Naive thymus-derived CD4-positive, alpha-beta T cell (primary cell): Measurements from ENCODE around the gene GPR156. TPM values are rescaled to one million over a fixed set of nuclear protein-coding genes. Genes with fewer than 3 reads are reported as not detected.
"Not testable (repeated sequence)": the region's sequence is repeated elsewhere in the genome, so short reads cannot be mapped to it uniquely, and the experiment has no call there.

Source experiments
- ATAC-seq: fragments of 150-1000 bp; cut with Tn5 transposase; 2 replicates; pipeline ENCODE4 v1.10.0; 2021; ENCODE audit warnings: mild to moderate bottlenecking, moderate library complexity
- CTCF ChIA-PET: fragments of 350-600 bp; sonication (Branson Sonifier 250); formaldehyde crosslinking; loops from one replicate; lab custom pipeline; 2021; ENCODE audit warnings: antibody characterized with exemption; lab: Charles Lee
- POLR2A ChIA-PET: fragments of 350-600 bp; sonication (Branson Sonifier 250); formaldehyde crosslinking; loops from one replicate; lab custom pipeline; 2021; ENCODE audit warnings: antibody characterized with exemption, inconsistent platforms; lab: Charles Lee
- DNase-seq, 9 donors: peaks; one replicate each; pipeline versions ENCODE4 v3.0.0 to v3.0.0-alpha.2; 2020 to 2022; ENCODE audit warnings: mixed read lengths in 1 of 9
- H3K27ac ChIP-seq: one replicate; pipeline ENCODE4 v1.7.0; 2013; ENCODE audit warnings: mild to moderate bottlenecking, low read depth, low read length, moderate library complexity
- H3K27me3 ChIP-seq, 2 donors: one replicate each; pipeline ENCODE4 v1.7.0; 2013; ENCODE audit warnings: low read length in 2 of 2, mild to moderate bottlenecking in 2 of 2, moderate library complexity in 2 of 2; ENCODE audit not compliant: control insufficient read depth in 2 of 2, insufficient read depth in 2 of 2
- H3K36me3 ChIP-seq, 3 experiments: 1 replicate in 2 of 3; 2 replicates in 1 of 3; pipeline ENCODE4 v1.7.0; 2013; ENCODE audit warnings: low read length in 3 of 3, mild to moderate bottlenecking in 3 of 3, moderate library complexity in 1 of 3; ENCODE audit not compliant: insufficient read depth in 3 of 3, control insufficient read depth in 2 of 3
- H3K4me1 ChIP-seq, 2 donors: one replicate each; pipeline ENCODE4 v1.7.0; 2013; ENCODE audit warnings: low read length in 2 of 2, mild to moderate bottlenecking in 2 of 2, moderate library complexity in 1 of 2; ENCODE audit not compliant: control insufficient read depth in 2 of 2, insufficient read depth in 2 of 2
- H3K4me3 ChIP-seq: 2 replicates; pipeline ENCODE4 v1.7.0; 2013; ENCODE audit warnings: mild to moderate bottlenecking, low read length
- H3K9me3 ChIP-seq, 3 experiments: 1 replicate in 2 of 3; 2 replicates in 1 of 3; pipeline ENCODE4 v1.7.0; 2013; ENCODE audit warnings: low read length in 3 of 3; ENCODE audit not compliant: control insufficient read depth in 2 of 3
- H3K27ac Mint-ChIP-seq, 9 donors: one replicate each; pipeline ENCODE4 v1.8.0; 2020 to 2022; ENCODE audit warnings: mixed read lengths in 9 of 9, mild to moderate bottlenecking in 8 of 9, moderate library complexity in 5 of 9, inconsistent platforms in 2 of 9
- H3K27me3 Mint-ChIP-seq, 5 donors: one replicate each; pipeline ENCODE4 v1.8.0; 2021 to 2022; ENCODE audit warnings: mixed read lengths in 5 of 5, mild to moderate bottlenecking in 1 of 5
- H3K36me3 Mint-ChIP-seq, 5 donors: one replicate each; pipeline ENCODE4 v1.8.0; 2020 to 2022; ENCODE audit warnings: mixed read lengths in 5 of 5, mild to moderate bottlenecking in 3 of 5, inconsistent platforms in 1 of 5
- H3K4me1 Mint-ChIP-seq, 7 donors: one replicate each; pipeline ENCODE4 v1.8.0; 2020 to 2022; ENCODE audit warnings: mixed read lengths in 7 of 7, mild to moderate bottlenecking in 3 of 7, inconsistent platforms in 1 of 7
- H3K4me3 Mint-ChIP-seq, 10 donors: one replicate each; pipeline ENCODE4 v1.8.0; 2020 to 2022; ENCODE audit warnings: mild to moderate bottlenecking in 10 of 10, mixed read lengths in 10 of 10, moderate library complexity in 6 of 10, inconsistent platforms in 2 of 10
- H3K9me3 Mint-ChIP-seq, 11 donors: one replicate each; pipeline ENCODE4 v1.8.0; 2020 to 2022; ENCODE audit warnings: mixed read lengths in 11 of 11, mild to moderate bottlenecking in 4 of 11, inconsistent platforms in 1 of 11, moderate library complexity in 1 of 11
- intact Hi-C, 2 donors: fragments of 100-400 bp; cut with micrococcal nuclease; formaldehyde crosslinking; loops; one replicate each; pipeline ENCODE4 v1.15.1; 2023
- polyA plus RNA-seq, 2 donors: library from polyadenylated mRNA; unstranded; fragments of 300-500 nt; fragmentation: Illumina TruSeq; gene quantifications; one replicate each; pipeline ENCODE4 v1.2.3, GENCODE V29; 2021
- total RNA-seq, 6 experiments: library from RNA in 5 of 6; stranded (reverse) in 5 of 6; gene quantifications; 1 replicate in 5 of 6; 2 replicates in 1 of 6; pipeline ENCODE4 v1.2.3 and lab custom pipeline; 2021 to 2026

GPR156 gene
- total and polyA plus RNA-seq, 7 experiments from 2014 or later = 0.27 TPM; not detected in 6

- Histone ChIP-seq H3K9me3 (no peaks in the 10 kb centered on the region), H3K27ac (no peak overlapping the region), H3K36me3 (no peaks in the 10 kb centered on the region), H3K4me1 (no peaks in the 10 kb centered on the region), H3K27me3 (no peaks in the 10 kb centered on the region), H3K4me3 (no peak overlapping the region)
- Mint-ChIP-seq H3K27me3 (peaks cover 0 to 12% (median 0%) of the 10 kb centered on the region in 5 donors), H3K4me1 (peaks cover 0 to 1% (median 0%) of the 10 kb centered on the region in 7 donors), H3K4me3 (no peak overlapping the region), H3K36me3 (no peaks in the 10 kb centered on the region), H3K27ac (no peak overlapping the region), H3K9me3 (no peaks in the 10 kb centered on the region)
- ATAC-seq = no peak
- DNase-seq = no peak
- ChIA-PET CTCF (no interaction called here), POLR2A (no interaction called here)
- intact Hi-C loops = no loop called here
These were observed 122.6 kb downstream of the GPR156 start for GRCh38 chr3:120162400-120162799.

- Mint-ChIP-seq H3K27ac (no peak overlapping the region), H3K36me3 (no peaks in the 10 kb centered on the region), H3K9me3 (peaks cover 0 to 3% (median 0%) of the 10 kb centered on the region in 11 donors), H3K4me1 (peaks cover 0 to 1% (median 0%) of the 10 kb centered on the region in 7 donors), H3K27me3 (peaks cover 0 to 12% (median 0%) of the 10 kb centered on the region in 5 donors), H3K4me3 (no peak overlapping the region)
- intact Hi-C loops = no loop called here
- no peak overlapping the region for H3K4me3 ChIP-seq
- no peak for DNase-seq
- ChIA-PET CTCF (no interaction called here), POLR2A (no interaction called here)
- H3K27me3 ChIP-seq = no peaks in the 10 kb centered on the region
- no peaks in the 10 kb centered on the region for H3K9me3 ChIP-seq
- no peaks in the 10 kb centered on the region for H3K36me3 ChIP-seq
- H3K4me1 ChIP-seq = no peaks in the 10 kb centered on the region
- no peak overlapping the region for H3K27ac ChIP-seq
- no peak for ATAC-seq
These were observed 123.1 kb downstream of the GPR156 start for GRCh38 chr3:120161902-120162301.

- DNase-seq (no peak), ATAC-seq (no peak)
- Mint-ChIP-seq H3K9me3 (peaks cover 6 to 16% (median 10%) of the 10 kb centered on the region in 11 donors), H3K27ac (no peak overlapping the region), H3K4me3 (no peak overlapping the region), H3K4me1 (no peaks in the 10 kb centered on the region), H3K27me3 (peaks cover 0 to 17% (median 8%) of the 10 kb centered on the region in 5 donors), H3K36me3 (peaks cover 3 to 9% (median 6%) of the 10 kb centered on the region in 5 donors)
- Histone ChIP-seq H3K36me3 (no peaks in the 10 kb centered on the region), H3K4me1 (no peaks in the 10 kb centered on the region), H3K4me3 (no peak overlapping the region), H3K9me3 (peaks cover 0 to 7% (median 0%) of the 10 kb centered on the region in 3 experiments), H3K27ac (no peak overlapping the region), H3K27me3 (no peaks in the 10 kb centered on the region)
- ChIA-PET CTCF (interaction anchor here (0.7 kb wide), 1 partner anchor 1750 kb away, joined by 3 read pairs; no protein-coding TSS in a partner anchor), POLR2A (no interaction called here)
- intact Hi-C loops = no loop called here
These were observed 125.0 kb downstream of the GPR156 start for GRCh38 chr3:120160050-120160449.

GRCh38 chr3:120157681-120158080 is 127.3 kb downstream of the GPR156 start:
- POLR2A ChIA-PET = no interaction called here

GRCh38 chr3:120157113-120157512 is 127.9 kb downstream of the GPR156 start:
- CTCF ChIA-PET = no interaction called here
- H3K27me3 ChIP-seq = no peaks in the 10 kb centered on the region
- no peaks in the 10 kb centered on the region for H3K36me3 ChIP-seq
- no peak overlapping the region for H3K4me3 Mint-ChIP-seq
- H3K36me3 Mint-ChIP-seq = peaks cover 3 to 17% (median 9%) of the 10 kb centered on the region in 5 donors
- intact Hi-C loops = no loop called here
- no peak overlapping the region for H3K27ac Mint-ChIP-seq
- H3K4me1 Mint-ChIP-seq = no peaks in the 10 kb centered on the region
- H3K9me3 ChIP-seq = peaks cover 0 to 13% (median 0%) of the 10 kb centered on the region in 3 experiments
- POLR2A ChIA-PET = no interaction called here
- peaks cover 0 to 20% (median 8%) of the 10 kb centered on the region in 5 donors for H3K27me3 Mint-ChIP-seq
- H3K9me3 Mint-ChIP-seq = peaks cover 9 to 34% (median 16%) of the 10 kb centered on the region in 11 donors
- DNase-seq (no peak), ATAC-seq (no peak)
- no peaks in the 10 kb centered on the region for H3K4me1 ChIP-seq
- no peak overlapping the region for H3K27ac ChIP-seq
- H3K4me3 ChIP-seq = no peak overlapping the region

More at GRCh38 chr3:120157681-120158080, 127.3 kb downstream of the GPR156 start:
- Histone ChIP-seq H3K36me3 (no peaks in the 10 kb centered on the region), H3K27ac (no peak overlapping the region), H3K4me1 (no peaks in the 10 kb centered on the region), H3K4me3 (no peak overlapping the region), H3K27me3 (no peaks in the 10 kb centered on the region), H3K9me3 (peaks cover 0 to 13% (median 0%) of the 10 kb centered on the region in 3 experiments)
- ATAC-seq (no peak), DNase-seq (no peak)
- Mint-ChIP-seq H3K4me1 (no peaks in the 10 kb centered on the region), H3K36me3 (peaks cover 3 to 17% (median 9%) of the 10 kb centered on the region in 5 donors), H3K27me3 (peaks cover 0 to 21% (median 8%) of the 10 kb centered on the region in 5 donors), H3K9me3 (peaks cover 9 to 34% (median 16%) of the 10 kb centered on the region in 11 donors), H3K27ac (no peak overlapping the region), H3K4me3 (no peak overlapping the region)
- intact Hi-C loops = no loop called here
- CTCF ChIA-PET = no interaction called here

- no peak overlapping the region for H3K4me3 Mint-ChIP-seq
- POLR2A ChIA-PET = no interaction called here
These were observed 128.3 kb downstream of the GPR156 start for GRCh38 chr3:120156699-120157098.

GRCh38 chr3:120155694-120156093 is 129.3 kb downstream of the GPR156 start:
- H3K4me3 Mint-ChIP-seq, POLR2A ChIA-PET, CTCF ChIA-PET, H3K27me3 ChIP-seq, ATAC-seq, H3K4me1 Mint-ChIP-seq, H3K4me3 ChIP-seq, H3K27ac Mint-ChIP-seq, H3K4me1 ChIP-seq, intact Hi-C loops, DNase-seq, H3K36me3 ChIP-seq, H3K27ac ChIP-seq: not testable (repeated sequence)
- H3K27me3 Mint-ChIP-seq = peaks cover 0 to 17% (median 8%) of the 10 kb centered on the region in 5 donors
- peaks cover 0 to 13% (median 0%) of the 10 kb centered on the region in 3 experiments for H3K9me3 ChIP-seq
- peaks cover 9 to 34% (median 16%) of the 10 kb centered on the region in 11 donors for H3K9me3 Mint-ChIP-seq
- H3K36me3 Mint-ChIP-seq = peaks cover 3 to 17% (median 9%) of the 10 kb centered on the region in 5 donors

More at GRCh38 chr3:120156699-120157098, 128.3 kb downstream of the GPR156 start:
- Mint-ChIP-seq H3K9me3 (peaks cover 9 to 34% (median 16%) of the 10 kb centered on the region in 11 donors), H3K36me3 (peaks cover 3 to 17% (median 9%) of the 10 kb centered on the region in 5 donors), H3K4me1 (no peaks in the 10 kb centered on the region), H3K27me3 (peaks cover 0 to 17% (median 8%) of the 10 kb centered on the region in 5 donors), H3K27ac (no peak overlapping the region)
- DNase-seq = no peak
- Histone ChIP-seq H3K27ac (no peak overlapping the region), H3K4me1 (no peaks in the 10 kb centered on the region), H3K4me3 (no peak overlapping the region), H3K9me3 (peaks cover 0 to 13% (median 0%) of the 10 kb centered on the region in 3 experiments), H3K36me3 (no peaks in the 10 kb centered on the region), H3K27me3 (no peaks in the 10 kb centered on the region)
- intact Hi-C loops = no loop called here
- ATAC-seq = no peak
- CTCF ChIA-PET = interaction anchor here (0.7 kb wide), 1 partner anchor 245 kb away, joined by 3 read pairs; no protein-coding TSS in a partner anchor
